ENCODE data around the gene SMIM35.
A peak's percentile ranks its signal among the peaks of the same experiment; 100 is the strongest.

SMIM35 gene

GRCh38 chr11:118056806-118057205 lies 30.0 kb downstream of the SMIM35 start:
- no peak for DNase-seq

DNA sequence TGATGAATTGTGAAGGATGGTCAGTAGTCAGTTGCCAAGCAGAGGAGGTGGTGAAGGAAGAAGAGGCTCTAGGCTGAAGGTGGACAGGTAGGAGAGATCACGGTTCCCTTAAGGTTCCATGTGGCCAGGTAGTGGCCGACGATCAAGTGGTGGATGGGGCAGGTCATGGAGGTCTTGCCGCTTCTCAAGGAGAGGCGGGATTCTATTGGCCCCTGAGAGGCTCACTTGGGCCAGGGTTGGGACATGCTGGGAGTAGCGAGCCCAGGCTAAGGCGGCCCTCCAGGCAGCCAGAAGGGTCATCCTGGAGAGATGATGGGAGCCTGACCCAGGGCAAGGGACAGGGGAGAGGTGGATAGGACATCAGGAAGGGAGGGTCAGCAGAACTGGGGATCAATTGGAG lies 30.8 kb downstream of the SMIM35 start:
- no peak for DNase-seq

- no peak for DNase-seq
Observed at GRCh38 chr11:118054712-118055640, 31.8 kb downstream of the SMIM35 start.

DNA sequence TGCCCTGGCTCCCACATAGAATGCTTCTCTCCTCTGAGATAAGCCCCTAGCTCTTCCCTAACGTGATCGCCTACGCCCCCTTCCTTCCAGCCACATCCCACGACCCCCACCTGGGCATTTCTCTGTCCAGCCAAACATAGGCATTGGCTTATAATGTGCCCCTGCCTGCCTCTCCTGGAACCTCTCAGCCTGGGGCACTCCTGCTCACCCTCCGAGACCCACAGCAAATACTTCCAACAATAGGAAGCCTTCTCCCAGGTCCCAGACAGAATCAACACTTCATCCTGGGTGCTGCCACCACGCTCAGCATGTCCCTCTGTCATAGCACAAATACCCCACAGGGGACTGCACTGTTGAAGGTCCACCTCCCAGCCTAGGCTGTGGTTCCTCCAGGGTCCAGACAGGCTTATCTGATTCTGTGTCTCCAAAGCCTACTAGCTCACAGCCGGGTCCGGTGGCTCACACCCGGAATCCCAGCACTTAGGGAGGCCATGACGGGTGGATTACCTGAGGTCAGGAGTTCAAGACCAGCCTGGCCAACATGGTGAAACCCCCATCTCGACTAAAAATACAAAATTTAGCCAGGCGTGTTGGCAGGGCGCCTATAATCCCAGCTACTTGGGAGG lies 34.1 kb downstream of the SMIM35 start:
- no peak for DNase-seq

DNA sequence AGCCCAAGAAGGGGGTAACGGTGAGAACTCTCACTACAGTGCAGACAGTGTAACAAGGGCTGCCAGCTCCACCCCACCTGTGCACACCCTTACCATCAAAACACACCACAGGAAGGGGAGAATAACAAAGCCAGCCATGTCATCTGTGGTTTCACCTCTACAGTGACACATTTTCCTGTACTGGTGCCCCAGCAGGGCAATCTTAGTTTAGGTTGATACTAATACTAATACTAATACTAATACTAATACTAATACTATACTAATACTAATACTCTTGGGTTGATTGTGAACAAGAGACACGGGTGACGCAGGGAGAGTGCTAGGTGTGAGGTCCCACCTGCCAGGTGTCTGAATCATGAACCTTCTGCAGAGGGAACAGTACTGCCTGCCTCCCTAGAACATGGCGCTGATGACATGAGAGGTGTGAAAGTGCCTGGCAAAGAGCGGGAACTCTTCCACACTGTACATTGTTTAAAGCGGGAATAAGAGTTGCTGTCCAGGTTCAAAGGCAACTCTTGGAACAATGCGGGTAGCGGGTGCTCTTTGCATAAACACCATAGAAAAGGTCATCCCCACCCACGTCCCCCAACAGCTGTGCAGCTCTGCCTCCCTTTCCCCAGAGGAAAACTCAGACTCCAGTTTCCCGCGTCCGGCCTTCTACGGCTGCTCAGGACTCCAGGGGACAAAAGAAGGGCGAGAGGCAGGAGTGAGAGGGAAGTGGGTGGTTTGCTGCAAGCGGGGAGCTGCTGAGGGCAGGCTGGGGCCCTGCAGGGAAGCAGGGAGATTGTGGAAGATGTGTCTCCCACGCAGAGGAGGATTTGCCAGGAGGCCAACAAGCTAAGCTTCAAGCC lies 34.9 kb downstream of the SMIM35 start:
- peak in 4 of 5 experiments; percentile 39 to 96 (median 76) for DNase-seq

- no peak for DNase-seq
Observed at GRCh38 chr11:118051136-118051610, 35.6 kb downstream of the SMIM35 start.

DNA sequence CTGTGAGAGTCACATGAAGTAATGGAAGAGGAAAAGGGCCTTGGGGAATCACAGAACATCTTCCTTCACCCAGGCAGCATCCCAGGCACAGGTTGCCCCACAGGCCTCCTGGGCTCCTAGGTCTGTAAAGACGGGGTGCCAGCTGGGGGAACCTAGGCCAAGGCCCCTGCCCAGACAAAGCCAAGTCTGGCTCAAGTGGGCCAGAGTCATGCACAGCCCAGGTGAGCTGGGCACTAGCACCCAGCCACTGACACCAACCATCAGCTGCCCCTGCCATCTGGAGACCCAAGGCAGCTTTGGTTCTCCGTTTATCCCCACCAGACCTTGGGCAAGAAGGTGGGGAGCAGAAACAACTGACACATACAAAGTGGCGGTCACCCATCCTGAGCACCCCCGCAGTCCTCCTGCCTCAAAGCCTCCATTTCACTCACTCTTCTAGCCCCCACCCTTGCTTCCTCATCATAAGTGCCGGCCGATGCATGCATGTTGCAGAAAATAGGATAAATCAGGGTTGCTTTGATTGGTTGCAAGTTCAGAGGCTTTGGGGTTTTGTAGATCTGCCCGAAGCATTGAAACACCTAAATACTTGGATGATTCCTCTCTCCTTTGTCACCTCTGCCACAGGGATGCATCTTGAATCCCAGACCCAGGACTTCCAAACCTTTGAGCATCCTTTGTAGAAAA lies 36.4 kb downstream of the SMIM35 start:
- no peak for DNase-seq

GRCh38 chr11:118049771-118050170 lies 37.0 kb downstream of the SMIM35 start:
- DNase-seq = no peak

DNA sequence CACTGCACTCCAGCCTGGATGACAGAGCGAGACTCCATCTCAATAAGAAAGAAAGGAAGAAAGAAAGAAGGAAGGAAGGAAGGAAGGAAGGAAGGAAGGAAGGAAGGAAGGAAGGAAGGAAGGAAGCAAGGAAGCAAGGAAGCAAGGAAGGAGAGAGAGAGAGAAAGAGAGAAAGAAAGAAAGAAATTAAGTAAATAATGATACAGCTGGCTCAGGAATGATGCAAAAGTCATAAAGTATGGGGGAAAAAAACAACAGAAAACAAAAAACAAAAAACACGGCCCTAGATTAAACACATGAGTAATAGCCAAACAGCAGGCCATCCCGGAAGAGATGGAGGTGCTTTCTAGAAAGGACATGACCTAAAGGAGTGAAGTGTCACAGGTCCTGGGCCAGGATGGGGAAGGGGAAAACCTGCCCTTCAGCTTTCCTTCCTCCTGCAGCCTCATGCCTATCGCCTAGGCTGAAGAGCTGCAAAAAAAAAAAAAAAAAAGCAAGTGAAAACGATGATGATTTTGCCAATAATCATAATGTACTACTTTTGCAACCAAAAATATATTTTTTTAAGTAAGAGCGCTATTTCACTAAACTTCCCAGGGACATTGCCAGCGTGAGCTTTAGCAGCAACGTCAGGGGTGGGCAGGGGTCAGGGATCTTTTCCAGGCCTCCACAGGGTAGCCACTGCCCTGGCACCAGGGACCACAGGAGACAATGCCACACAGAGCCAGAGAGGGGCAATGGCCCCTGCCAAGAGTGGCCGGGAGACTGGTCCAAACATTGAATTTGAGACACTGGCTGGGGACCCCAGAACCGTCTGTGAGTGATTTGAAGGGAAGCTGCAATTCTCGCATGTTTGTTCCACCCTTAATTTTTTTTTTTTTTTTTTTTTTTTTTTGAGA lies 38.0 kb downstream of the SMIM35 start:
- DNase-seq = peak in 1 of 5 experiments; percentile 71

DNA sequence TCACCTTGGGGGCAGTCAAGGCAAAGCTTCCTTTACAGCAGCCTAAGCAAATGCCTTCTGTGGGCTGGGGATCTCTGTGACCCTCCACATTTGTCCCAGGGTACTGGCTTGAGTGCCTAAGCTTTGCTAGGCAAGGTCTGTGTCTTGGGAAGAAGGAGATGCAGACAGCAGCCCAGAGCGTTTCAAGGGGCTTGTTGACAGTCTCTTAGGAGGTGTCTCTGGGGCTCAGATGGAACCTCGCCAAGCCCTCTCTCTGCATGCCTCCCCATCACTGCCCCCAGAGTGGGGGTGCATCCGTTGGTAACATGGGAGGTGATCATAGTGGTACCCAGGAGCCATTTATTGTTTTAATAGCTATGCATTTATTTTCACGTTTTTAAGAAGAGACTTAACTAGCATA lies 39.0 kb downstream of the SMIM35 start:
- DNase-seq = no peak

GRCh38 chr11:118046964-118047700 lies 39.6 kb downstream of the SMIM35 start:
- peak in 1 of 5 experiments; percentile 75 for DNase-seq

GRCh38 chr11:118046051-118046963 lies 40.5 kb downstream of the SMIM35 start:
- DNase-seq = peak in 3 of 5 experiments; percentile 46 to 97 (median 78)

- DNase-seq = peak in 1 of 5 experiments; percentile 86
Observed at GRCh38 chr11:118045191-118045590, 41.6 kb downstream of the SMIM35 start.

- DNase-seq = no peak
Observed at GRCh38 chr11:118042796-118043195, 44.0 kb downstream of the SMIM35 start.

DNA sequence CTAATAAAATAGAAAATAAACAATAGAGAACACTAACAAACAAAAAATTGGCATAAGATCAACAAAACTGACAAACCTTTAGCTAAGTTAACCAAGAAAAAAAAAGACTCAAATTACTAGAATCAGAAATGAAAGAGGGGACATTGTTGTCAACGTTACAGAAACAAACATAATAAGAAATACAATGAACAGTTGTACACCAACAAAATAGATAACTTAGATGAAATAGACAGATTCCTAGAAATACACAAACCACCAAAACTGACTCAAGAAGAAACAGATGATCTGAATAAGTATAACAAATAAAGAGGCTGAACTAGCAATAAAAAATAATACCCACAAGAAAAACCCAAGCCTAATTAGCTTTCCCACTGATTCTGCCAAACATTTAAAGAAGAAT lies 44.6 kb downstream of the SMIM35 start:
- peak in 1 of 5 experiments; percentile 66 for DNase-seq

- peak in 1 of 5 experiments; percentile 83 for DNase-seq
Observed at GRCh38 chr11:118033443-118033842, 53.3 kb downstream of the SMIM35 start.

DNA sequence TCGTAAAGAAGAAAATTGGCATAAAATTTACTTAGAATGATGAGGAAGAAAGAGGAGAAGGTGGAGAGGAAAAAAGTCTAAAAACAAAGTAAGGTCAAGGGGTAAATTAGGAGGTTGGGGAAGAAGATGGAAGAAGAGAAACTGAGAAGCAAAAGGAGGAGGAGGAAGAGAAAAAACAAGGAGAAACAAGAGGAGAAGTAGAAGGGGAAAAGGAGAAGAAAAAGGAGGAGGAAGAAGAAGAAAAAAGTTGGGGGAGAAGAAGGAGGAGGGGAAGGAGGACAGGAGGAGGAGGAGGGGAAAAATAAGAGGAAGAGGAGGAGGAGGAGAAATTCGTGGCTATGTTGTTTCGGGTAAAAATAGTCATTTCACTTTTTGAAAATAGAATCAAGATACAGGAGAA lies 58.1 kb downstream of the SMIM35 start:
- DNase-seq = no peak

GRCh38 chr11:118027694-118028093 lies 59.1 kb downstream of the SMIM35 start:
- DNase-seq = no peak

- DNase-seq = no peak
Observed at GRCh38 chr11:118021146-118021545, 65.6 kb downstream of the SMIM35 start.
